Amygdala (tissue), 56 donors: ENCODE data around the gene MGAT3.

Source experiments
- DNase-seq, 56 donors: peaks; one replicate each; lab custom pipeline; 2025; lab: John Stamatoyannopoulos, UW

MGAT3 gene

GRCh38 chr22:39487826-39488520 lies 31.2 kb downstream of the MGAT3 start:
- no peak for DNase-seq

- no peak for DNase-seq
Measured at GRCh38 chr22:39488563-39489083, 31.8 kb downstream of the MGAT3 start.

DNA sequence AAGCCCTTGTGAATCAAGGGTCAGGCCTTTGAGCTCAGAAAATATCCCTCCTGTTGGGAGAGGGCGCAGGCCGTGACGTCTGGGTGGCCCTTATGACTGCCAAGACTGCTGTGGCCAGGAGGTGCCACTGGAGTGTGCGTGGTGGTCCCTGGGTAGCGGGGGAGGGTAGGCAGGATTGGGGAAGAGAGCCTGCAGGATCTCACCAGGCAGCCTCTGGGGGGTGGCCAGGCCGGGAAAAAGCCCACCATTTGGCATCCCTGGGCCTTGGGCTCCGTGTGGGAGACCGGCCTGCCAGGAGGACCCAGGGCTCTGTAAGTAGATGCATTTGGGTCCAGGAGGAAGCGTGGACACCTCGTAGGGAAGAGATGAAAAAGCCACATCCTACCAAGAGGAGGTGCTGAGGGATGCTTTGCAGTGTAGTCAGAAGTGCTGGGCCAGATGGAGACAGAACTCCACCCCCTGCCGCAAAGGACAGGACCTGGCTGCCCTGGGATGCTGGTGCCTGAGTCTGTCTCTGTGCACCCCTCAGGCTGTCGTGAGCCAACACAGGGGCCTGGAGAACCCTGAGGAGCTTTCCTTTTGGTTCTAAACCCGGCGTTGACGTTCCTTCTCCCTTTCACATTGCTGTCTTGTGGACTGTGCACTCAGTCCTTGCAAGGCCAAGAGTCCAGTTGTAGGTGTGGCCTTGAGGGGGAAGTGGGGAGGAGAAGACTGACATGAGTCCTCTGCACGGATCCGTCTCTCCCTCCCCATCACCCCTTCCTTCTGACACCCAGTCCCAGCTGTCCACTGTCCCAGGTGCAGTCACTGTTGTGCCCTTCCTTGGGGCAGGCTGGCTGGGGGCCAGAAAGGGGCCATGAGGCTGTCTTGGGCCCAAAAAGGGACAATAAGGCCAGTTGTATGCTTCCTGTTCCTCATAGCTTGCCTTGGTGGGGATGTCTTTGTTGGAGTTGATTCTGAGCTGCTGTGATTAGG lies 32.6 kb downstream of the MGAT3 start:
- no peak for DNase-seq

- peak in 51 of 56 donors; percentile 23 to 88 (median 70) for DNase-seq
Measured at GRCh38 chr22:39490135-39490798, 33.5 kb downstream of the MGAT3 start.

GRCh38 chr22:39490966-39491680 lies 34.3 kb downstream of the MGAT3 start:
- no peak for DNase-seq

GRCh38 chr22:39491696-39492095 lies 34.9 kb downstream of the MGAT3 start:
- DNase-seq: no peak

GRCh38 chr22:39492186-39492585 lies 35.4 kb downstream of the MGAT3 start:
- no peak for DNase-seq

DNA sequence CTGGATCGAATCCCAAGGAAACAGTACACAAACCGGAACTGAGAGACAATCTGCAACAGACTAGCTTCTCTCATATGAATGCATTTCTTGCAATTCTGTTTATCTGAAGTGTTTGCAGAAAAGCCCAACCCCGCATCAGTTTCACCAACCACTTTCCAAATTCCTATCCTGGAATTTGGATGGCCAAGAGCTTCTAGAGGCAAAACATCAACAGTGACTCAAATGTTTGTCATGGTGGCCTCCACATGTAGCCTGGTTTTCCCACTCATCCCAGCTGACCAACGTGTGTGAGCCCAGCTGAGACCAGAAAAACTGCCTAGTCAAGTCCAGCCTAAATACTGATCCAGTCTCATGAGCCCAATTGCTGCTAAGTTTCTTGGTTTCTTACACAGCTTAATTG lies 36.9 kb downstream of the MGAT3 start:
- DNase-seq: no peak

GRCh38 chr22:39494471-39495120 lies 37.8 kb downstream of the MGAT3 start:
- no peak for DNase-seq

- DNase-seq: peak in 53 of 56 donors; percentile 23 to 90 (median 76)
Measured at GRCh38 chr22:39496131-39496838, 39.5 kb downstream of the MGAT3 start.

DNA sequence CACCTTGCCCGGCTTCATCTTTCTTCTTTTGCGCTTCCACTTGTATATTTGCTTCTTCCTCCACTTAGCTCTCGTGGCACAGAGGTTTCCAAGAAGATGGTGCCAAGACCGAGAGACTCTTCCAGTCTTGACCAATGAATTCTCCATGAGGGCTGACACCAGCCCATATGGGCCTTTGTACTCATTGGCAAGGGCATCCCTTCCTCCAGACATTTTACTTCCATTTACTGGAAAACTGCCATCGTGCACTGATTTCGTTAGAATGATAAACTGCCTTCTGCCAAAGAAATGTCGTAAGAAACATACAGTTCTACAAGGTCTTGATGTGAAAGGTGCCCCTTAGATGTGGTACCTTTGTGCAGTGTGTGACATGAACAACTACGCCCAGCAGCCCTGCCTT lies 40.6 kb downstream of the MGAT3 start:
- no peak for DNase-seq

- DNase-seq: peak in 11 of 56 donors; percentile 34 to 72 (median 46)
Measured at GRCh38 chr22:39498368-39498767, 41.6 kb downstream of the MGAT3 start.

GRCh38 chr22:39498802-39499201 lies 42.0 kb downstream of the MGAT3 start:
- peak in 24 of 56 donors; percentile 21 to 72 (median 43) for DNase-seq

GRCh38 chr22:39500101-39500500 lies 43.3 kb downstream of the MGAT3 start:
- no peak for DNase-seq

DNA sequence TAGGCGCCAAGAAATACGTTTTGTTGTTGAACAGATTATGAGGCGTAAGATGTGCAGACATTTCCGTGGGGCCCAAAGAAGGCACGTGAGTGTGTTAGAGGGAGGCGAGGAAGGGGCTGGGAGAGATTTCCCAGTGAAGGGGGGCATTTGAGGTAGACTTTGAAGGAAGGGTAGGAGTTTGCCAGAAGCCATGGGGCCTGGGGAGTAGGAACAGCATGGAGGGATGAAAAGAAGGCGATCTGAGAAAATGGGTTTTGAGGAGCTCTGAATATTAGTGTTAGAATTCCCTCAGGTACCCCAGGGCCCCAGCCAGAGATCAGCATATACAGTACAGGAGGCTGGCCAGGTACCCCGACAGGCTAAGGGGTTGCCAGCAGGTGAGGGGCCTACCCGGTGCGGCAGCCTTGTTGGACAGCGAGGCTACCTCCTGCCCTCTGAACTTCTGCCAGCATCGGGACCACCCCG lies 44.9 kb downstream of the MGAT3 start:
- DNase-seq: no peak

DNA sequence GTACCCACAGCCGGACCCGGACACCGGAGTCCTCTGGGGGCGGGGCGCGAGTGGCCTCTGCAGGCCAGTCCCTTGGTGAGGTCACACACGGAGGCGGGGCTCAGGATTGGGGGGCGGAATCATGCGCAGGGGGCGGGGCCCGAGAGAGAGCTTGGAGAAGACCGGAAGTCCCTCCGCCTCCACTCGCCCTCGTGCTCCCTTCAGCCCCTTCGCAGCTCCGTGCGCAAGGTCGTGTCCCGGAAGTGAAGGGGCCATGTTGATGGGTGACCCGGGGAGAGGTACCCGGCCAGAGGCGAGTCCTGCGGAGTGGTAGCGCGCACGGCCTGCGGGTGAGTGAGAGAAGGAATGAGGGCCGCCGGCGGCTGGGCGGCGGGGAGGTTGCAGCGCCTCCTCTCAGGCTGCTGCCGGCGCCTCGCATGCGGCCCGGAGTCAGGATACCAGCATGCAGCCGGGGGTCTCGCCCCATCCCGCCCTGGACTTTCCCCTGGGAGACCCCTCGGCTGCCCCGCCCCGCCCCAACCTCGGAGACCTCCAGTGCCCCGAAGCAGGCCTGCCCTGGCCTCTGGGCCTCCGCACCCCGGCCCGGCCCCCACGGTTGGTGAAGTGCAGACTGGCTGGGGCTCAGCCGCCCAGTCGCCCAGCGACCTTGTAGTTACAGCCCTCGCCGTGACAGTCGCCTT lies 45.4 kb downstream of the MGAT3 start, which contains the start of gene MIEF1:
Gene MIEF1 (plus strand): TSS at position 182 of the 680 bp plus-strand sequence. CDS start 9,005 bp downstream, outside the sequence.
- peak; percentile 55 to 99 (median 94) for DNase-seq

DNA sequence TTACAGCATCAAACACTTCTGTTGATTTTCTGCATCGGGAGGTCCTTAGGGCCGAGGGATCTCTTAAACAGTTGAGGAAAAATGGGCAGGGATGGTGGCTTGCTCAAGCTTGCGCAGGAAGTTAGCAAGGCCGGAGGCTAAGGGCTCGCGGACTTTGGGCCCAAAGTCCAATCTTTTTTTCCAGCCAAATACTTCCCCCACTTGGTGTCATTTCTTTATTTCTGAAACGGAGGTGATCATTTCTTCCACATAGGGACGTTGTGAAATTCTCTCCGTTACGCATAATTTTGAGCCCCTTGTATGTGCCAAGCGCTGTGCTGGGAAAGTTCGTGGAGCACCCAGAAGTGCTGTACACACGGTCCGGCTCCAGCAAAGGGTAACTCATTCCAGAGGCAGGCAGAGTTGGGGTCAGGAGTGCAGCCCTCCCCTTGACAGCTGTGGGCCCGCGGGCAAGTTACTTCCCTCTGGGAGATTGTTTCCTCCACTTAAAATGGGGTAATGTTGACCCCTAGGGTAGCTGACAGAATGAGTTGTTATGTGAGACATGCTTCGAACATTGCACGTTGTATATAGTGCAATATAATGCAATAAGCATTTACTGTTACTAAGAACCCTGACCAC lies 46.1 kb downstream of the MGAT3 start:
- no peak for DNase-seq

- no peak for DNase-seq
Measured at GRCh38 chr22:39503630-39504029, 46.8 kb downstream of the MGAT3 start.
